Osteoblast (primary cell): Measurements from ENCODE around the gene NOS3. TPM values are rescaled to one million over a fixed set of nuclear protein-coding genes. Genes with fewer than 3 reads are reported as not detected.
A peak's percentile ranks its signal among the peaks of the same experiment; 100 is the strongest.

Experiments used
- DNase-seq: peaks from one replicate; pipeline ENCODE4 v3.0.0; 2011; ENCODE audit warnings: low spot score, mixed read lengths; ENCODE audit not compliant: insufficient read length; ENCODE audit errors: missing footprints
- H2AFZ ChIP-seq: 2 replicates; pipeline ENCODE4 v1.6.0; 2011; ENCODE audit warnings: mild to moderate bottlenecking, low read length
- H3K27ac ChIP-seq: 2 replicates; pipeline ENCODE4 v1.5.1; 2011; ENCODE audit warnings: mild to moderate bottlenecking, low read depth, low read length, moderate library complexity
- H3K27me3 ChIP-seq: 2 replicates; pipeline ENCODE4 v1.6.0; 2012; ENCODE audit warnings: mild to moderate bottlenecking, control low read depth, inconsistent platforms, low read length, moderate library complexity; ENCODE audit not compliant: insufficient read depth
- H3K36me3 ChIP-seq: 2 replicates; pipeline ENCODE4 v1.5.1; 2011; ENCODE audit warnings: mild to moderate bottlenecking, low read length, control low read depth, moderate library complexity; ENCODE audit not compliant: insufficient read depth
- H3K4me1 ChIP-seq: 2 replicates; pipeline ENCODE4 v1.5.1; 2011; ENCODE audit warnings: mild to moderate bottlenecking, low read length, control low read depth, moderate library complexity; ENCODE audit not compliant: insufficient read depth
- H3K4me2 ChIP-seq: 2 replicates; pipeline ENCODE4 v1.6.0; 2011; ENCODE audit warnings: mild to moderate bottlenecking, low read length; ENCODE audit not compliant: insufficient read depth
- H3K4me3 ChIP-seq: fragments of 200-600 bp; sonication (generic); 3 replicates; pipeline ENCODE4 v1.5.1; 2012; ENCODE audit warnings: mild to moderate bottlenecking, low read length, inconsistent platforms; ENCODE audit not compliant: insufficient read depth
- H3K79me2 ChIP-seq: 2 replicates; pipeline ENCODE4 v1.6.0; 2012; ENCODE audit warnings: mild to moderate bottlenecking, low read length, control low read depth, inconsistent platforms; ENCODE audit not compliant: insufficient read depth
- H3K9me3 ChIP-seq: 2 replicates; pipeline ENCODE4 v1.5.1; 2011; ENCODE audit warnings: low read depth, low read length, control low read depth
- H4K20me1 ChIP-seq: 2 replicates; pipeline ENCODE4 v1.6.0; 2012; ENCODE audit warnings: mild to moderate bottlenecking, low read length, control low read depth; ENCODE audit not compliant: insufficient read depth
- CTCF ChIP-seq: IDR thresholded peaks from 2 replicates; pipeline ENCODE4 v1.5.1; 2011; ENCODE audit warnings: mild to moderate bottlenecking, low read depth, low read length, moderate library complexity; ENCODE audit errors: extremely low read depth
- total RNA-seq: library from RNA; depleted of rRNA; stranded (reverse); fragments of >200 nt; gene quantifications from 2 replicates; pipeline ENCODE4 v1.2.3, GENCODE V29; 2012

NOS3 gene
- total RNA-seq, 1 donor = not detected

- Histone ChIP-seq H3K36me3 (no peaks in the 10 kb centered on the region), H3K4me2 (no peak overlapping the region), H4K20me1 (peaks cover 2% of the 10 kb centered on the region), H3K4me1 (no peaks in the 10 kb centered on the region), H2AFZ (peak overlapping the region; percentile 68), H3K27me3 (no peaks in the 10 kb centered on the region), H3K27ac (no peak overlapping the region), H3K9me3 (no peaks in the 10 kb centered on the region), H3K79me2 (no peaks in the 10 kb centered on the region), H3K4me3 (no peak overlapping the region)
- TF ChIP-seq CTCF = no peak
- peak; percentile 86 for DNase-seq
Observed at GRCh38 chr7:150945171-150945852, 45.5 kb upstream of the NOS3 start.

- Histone ChIP-seq H3K27ac (no peak overlapping the region), H3K27me3 (no peaks in the 10 kb centered on the region), H2AFZ (peak overlapping the region; percentile 68), H3K79me2 (no peaks in the 10 kb centered on the region), H3K4me3 (no peak overlapping the region), H3K9me3 (no peaks in the 10 kb centered on the region), H4K20me1 (peaks cover 2% of the 10 kb centered on the region), H3K4me2 (no peak overlapping the region), H3K4me1 (no peaks in the 10 kb centered on the region), H3K36me3 (no peaks in the 10 kb centered on the region)
- peak; percentile 95 for DNase-seq
- TF ChIP-seq CTCF = no peak
Observed at GRCh38 chr7:150945853-150946420, 44.9 kb upstream of the NOS3 start.

- Histone ChIP-seq H2AFZ (no peak overlapping the region), H3K4me3 (no peak overlapping the region), H3K27me3 (no peaks in the 10 kb centered on the region), H4K20me1 (peaks cover 2% of the 10 kb centered on the region), H3K27ac (no peak overlapping the region), H3K9me3 (no peaks in the 10 kb centered on the region), H3K36me3 (no peaks in the 10 kb centered on the region), H3K4me1 (no peaks in the 10 kb centered on the region), H3K79me2 (no peaks in the 10 kb centered on the region), H3K4me2 (no peak overlapping the region)
- peak; percentile 76 for DNase-seq
- no peak for TF ChIP-seq CTCF
Observed at GRCh38 chr7:150946421-150947240, 44.2 kb upstream of the NOS3 start.

- Histone ChIP-seq H3K4me1 (no peaks in the 10 kb centered on the region), H3K27me3 (no peaks in the 10 kb centered on the region), H3K79me2 (no peaks in the 10 kb centered on the region), H3K4me2 (no peak overlapping the region), H3K36me3 (no peaks in the 10 kb centered on the region), H3K9me3 (no peaks in the 10 kb centered on the region), H3K4me3 (no peak overlapping the region), H2AFZ (no peak overlapping the region), H4K20me1 (peaks cover 2% of the 10 kb centered on the region), H3K27ac (no peak overlapping the region)
- peak; percentile 76 for DNase-seq
- TF ChIP-seq CTCF = no peak
Observed at GRCh38 chr7:150947241-150947745, 43.5 kb upstream of the NOS3 start.
